ENCODE measurements around the gene PAQR8. TPM values are rescaled to one million over a fixed set of nuclear protein-coding genes. Genes with fewer than 3 reads are reported as not detected.

The PAQR8 gene
- total RNA-seq, 4 donors from 2014 or later: 27.1 to 250 (median 159) TPM

DNA sequence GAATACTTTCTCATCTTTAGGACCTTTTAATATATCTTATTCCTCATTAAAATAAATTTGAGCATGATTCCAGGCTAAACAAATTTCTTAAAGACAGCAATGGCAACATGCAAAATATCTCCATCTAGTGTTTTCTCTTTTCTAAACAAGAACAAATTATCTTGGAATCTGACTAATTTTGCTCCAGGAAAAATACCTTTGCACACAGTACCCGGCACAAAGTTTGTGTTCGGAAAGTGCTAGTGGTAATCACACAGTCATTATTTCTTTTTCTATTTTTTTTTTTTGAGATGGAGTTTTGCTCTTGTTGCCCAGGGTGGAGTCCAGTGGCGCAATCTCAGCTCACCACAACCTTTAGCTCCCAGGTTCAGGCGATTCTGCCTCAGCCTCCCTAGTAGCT lies 50.0 kb downstream of the PAQR8 start:
- intact Hi-C loops (cut with DNase I; ENCODE audit: low total_unique reads) (no loop called here), in situ Hi-C loops (cut with MboI; ENCODE audit: low pct_ligation_motif_present in 1 of 4, low pct_unique_long_range_greater_than_20kb in 1 of 4, low sequenced_read_pairs in 3 of 4) (loop anchor here in 2 of 4 donors (10.0 to 25.0 kb wide), 2 partner anchors 125 to 183 kb away; partner anchors contain the start of gene MCM3 (in 1 of the 2))
- Histone ChIP-seq H3K9me3 (no peaks in the 10 kb centered on the region), H3K27me3 (no peaks in the 10 kb centered on the region), H3K36me3 (no peaks in the 10 kb centered on the region), H3K4me3 (no peak overlapping the region), H3K27ac (no peak overlapping the region), H3K4me1 (peaks cover 0 to 7% (median 0%) of the 10 kb centered on the region in 4 donors)
- 74 to 82% methylated on average over 4 of the region's 4 CpGs for WGBS, 2 donors (ENCODE audit: low coverage in 1 of 2)
- TF ChIP-seq POLR2A (IDR thresholded peaks at IDR 0.05) (no peak), EP300 (IDR thresholded peaks at IDR 0.05; ENCODE audit: low read depth) (no peak), POLR2AphosphoS5 (IDR thresholded peaks at IDR 0.05) (no peak)
- TF ChIP-seq, protein P1, sequence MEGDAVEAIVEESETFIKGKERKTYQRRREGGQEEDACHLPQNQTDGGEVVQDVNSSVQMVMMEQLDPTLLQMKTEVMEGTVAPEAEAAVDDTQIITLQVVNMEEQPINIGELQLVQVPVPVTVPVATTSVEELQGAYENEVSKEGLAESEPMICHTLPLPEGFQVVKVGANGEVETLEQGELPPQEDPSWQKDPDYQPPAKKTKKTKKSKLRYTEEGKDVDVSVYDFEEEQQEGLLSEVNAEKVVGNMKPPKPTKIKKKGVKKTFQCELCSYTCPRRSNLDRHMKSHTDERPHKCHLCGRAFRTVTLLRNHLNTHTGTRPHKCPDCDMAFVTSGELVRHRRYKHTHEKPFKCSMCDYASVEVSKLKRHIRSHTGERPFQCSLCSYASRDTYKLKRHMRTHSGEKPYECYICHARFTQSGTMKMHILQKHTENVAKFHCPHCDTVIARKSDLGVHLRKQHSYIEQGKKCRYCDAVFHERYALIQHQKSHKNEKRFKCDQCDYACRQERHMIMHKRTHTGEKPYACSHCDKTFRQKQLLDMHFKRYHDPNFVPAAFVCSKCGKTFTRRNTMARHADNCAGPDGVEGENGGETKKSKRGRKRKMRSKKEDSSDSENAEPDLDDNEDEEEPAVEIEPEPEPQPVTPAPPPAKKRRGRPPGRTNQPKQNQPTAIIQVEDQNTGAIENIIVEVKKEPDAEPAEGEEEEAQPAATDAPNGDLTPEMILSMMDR (IDR thresholded peaks at IDR 0.05): no peak
- DNase-seq: no peak

DNA sequence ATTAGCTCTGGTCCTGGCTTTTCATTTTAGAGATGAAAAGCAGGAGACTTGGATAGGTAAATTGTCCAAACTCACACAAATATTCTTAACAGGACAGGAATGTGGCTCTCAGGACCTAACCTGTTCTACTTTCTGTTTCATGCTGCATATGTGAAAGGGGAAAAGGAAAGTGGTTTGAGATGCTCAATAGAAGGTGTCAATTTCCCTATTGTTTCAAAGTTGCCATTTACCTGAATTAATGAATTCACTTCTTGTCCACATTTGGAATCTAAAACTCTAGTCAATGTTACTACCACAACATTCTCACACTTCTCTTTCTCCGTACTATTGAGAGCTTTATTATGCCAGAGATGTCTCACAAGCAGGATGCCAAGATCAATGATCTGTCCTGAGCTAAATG lies 53.4 kb downstream of the PAQR8 start:
- no peak overlapping the region for H3K27ac ChIP-seq
- no peak overlapping the region for H3K4me3 ChIP-seq
- peaks cover 0 to 13% (median 4%) of the 10 kb centered on the region in 4 donors for H3K4me1 ChIP-seq
- no peak for TF ChIP-seq EP300 (IDR thresholded peaks at IDR 0.05; ENCODE audit: low read depth)
- no peak for TF ChIP-seq POLR2A (IDR thresholded peaks at IDR 0.05)
- TF ChIP-seq POLR2AphosphoS5 (IDR thresholded peaks at IDR 0.05): no peak
- TF ChIP-seq, protein P1 (IDR thresholded peaks at IDR 0.05): no peak
- intact Hi-C loops (cut with DNase I; ENCODE audit: low total_unique reads): loop anchor here (5.0 kb wide), 1 partner anchor 247 kb away; no protein-coding TSS in a partner anchor
- no peaks in the 10 kb centered on the region for H3K36me3 ChIP-seq
- H3K9me3 ChIP-seq: no peaks in the 10 kb centered on the region
- in situ Hi-C loops (cut with MboI; ENCODE audit: low pct_ligation_motif_present in 1 of 4, low pct_unique_long_range_greater_than_20kb in 1 of 4, low sequenced_read_pairs in 3 of 4): loop anchor here (5.0 to 25.0 kb wide), 5 partner anchors 128 to 252 kb away; partner anchors contain the start of gene MCM3 (in 1 of the 4)
- no peak for DNase-seq
- H3K27me3 ChIP-seq: no peaks in the 10 kb centered on the region
- WGBS, 2 donors (ENCODE audit: low coverage in 1 of 2): 62% methylated on average over 1 of the region's 1 CpG; no CpG with 5 or more reads in 1 of the 2 donors

GRCh38 chr6:52415917-52416628 lies 54.1 kb downstream of the PAQR8 start:
- TF ChIP-seq POLR2AphosphoS5 (IDR thresholded peaks at IDR 0.05): no peak
- TF ChIP-seq, protein P1 (IDR thresholded peaks at IDR 0.05): no peak
- no peak for TF ChIP-seq EP300 (IDR thresholded peaks at IDR 0.05; ENCODE audit: low read depth)
- TF ChIP-seq POLR2A (IDR thresholded peaks at IDR 0.05): no peak
- H3K27me3 ChIP-seq: no peaks in the 10 kb centered on the region
- no peak for DNase-seq
- H3K27ac ChIP-seq: no peak overlapping the region
- in situ Hi-C loops (cut with MboI; ENCODE audit: low pct_ligation_motif_present in 1 of 4, low pct_unique_long_range_greater_than_20kb in 1 of 4, low sequenced_read_pairs in 3 of 4): loop anchor here (5.0 to 25.0 kb wide), 5 partner anchors 129 to 251 kb away; partner anchors contain the start of gene MCM3 (in 1 of the 4)
- no peaks in the 10 kb centered on the region for H3K9me3 ChIP-seq
- 44 to 54% methylated on average over 6 of the region's 6 CpGs for WGBS, 2 donors (ENCODE audit: low coverage in 1 of 2)
- H3K4me1 ChIP-seq: peaks cover 6 to 13% (median 9%) of the 10 kb centered on the region in 4 donors
- no peak overlapping the region for H3K4me3 ChIP-seq
- intact Hi-C loops (cut with DNase I; ENCODE audit: low total_unique reads): loop anchor here (2.0 to 5.0 kb wide), 2 partner anchors 181 to 246 kb away; no protein-coding TSS in a partner anchor
- H3K36me3 ChIP-seq: no peaks in the 10 kb centered on the region

DNA sequence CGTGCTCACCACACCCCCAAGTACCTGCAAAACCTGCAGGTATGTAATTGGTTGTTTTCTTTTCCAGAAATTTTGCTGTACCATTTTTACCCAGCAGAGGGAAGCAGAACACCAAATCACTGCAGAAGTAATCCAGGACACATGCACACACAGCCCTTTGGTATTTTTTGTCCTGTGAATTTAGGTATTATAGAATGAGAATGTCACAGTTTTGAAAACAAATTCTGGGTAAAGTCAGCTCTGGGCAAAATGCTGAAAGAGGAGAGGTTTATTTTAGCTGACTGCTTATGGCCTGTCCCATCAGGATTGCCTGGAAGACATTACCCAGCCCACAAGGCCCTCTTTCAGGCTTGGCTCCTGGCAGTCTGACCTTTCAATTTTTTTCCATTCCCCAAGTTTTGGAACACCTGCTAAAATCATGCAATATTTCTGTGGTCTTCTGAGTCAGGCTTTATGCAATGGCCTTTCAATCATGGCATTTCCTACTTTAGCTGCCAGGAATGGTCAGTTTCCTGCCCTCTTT lies 54.7 kb downstream of the PAQR8 start:
- TF ChIP-seq POLR2A (IDR thresholded peaks at IDR 0.05): no peak
- no peak for TF ChIP-seq POLR2AphosphoS5 (IDR thresholded peaks at IDR 0.05)
- no peak for TF ChIP-seq EP300 (IDR thresholded peaks at IDR 0.05; ENCODE audit: low read depth)
- TF ChIP-seq, protein P1 (IDR thresholded peaks at IDR 0.05): peak; percentile 76 to 91 (median 84)
- no peak for DNase-seq
- intact Hi-C loops (cut with DNase I; ENCODE audit: low total_unique reads) (loop anchor here (2.0 to 5.0 kb wide), 2 partner anchors 180 to 246 kb away; no protein-coding TSS in a partner anchor), in situ Hi-C loops (cut with MboI; ENCODE audit: low pct_ligation_motif_present in 1 of 4, low pct_unique_long_range_greater_than_20kb in 1 of 4, low sequenced_read_pairs in 3 of 4) (loop anchor here (5.0 to 25.0 kb wide), 5 partner anchors 129 to 251 kb away; partner anchors contain the start of gene MCM3 (in 1 of the 4))
- WGBS, 2 donors (ENCODE audit: low coverage in 1 of 2): 0% methylated on average over 1 of the region's 1 CpG; no CpG with 5 or more reads in 1 of the 2 donors
- Histone ChIP-seq H3K36me3 (no peaks in the 10 kb centered on the region), H3K27me3 (no peaks in the 10 kb centered on the region), H3K27ac (peak overlapping the region in 1 of 4 donors; percentile 8), H3K4me1 (peaks cover 8 to 15% (median 11%) of the 10 kb centered on the region in 4 donors), H3K9me3 (no peaks in the 10 kb centered on the region), H3K4me3 (no peak overlapping the region)

All from transverse colon (tissue), 4 donors.